Epidermal melanocyte (primary cell): ENCODE measurements around the gene TVP23A.
"Not testable (repeated sequence)": the region's sequence is repeated elsewhere in the genome, so short reads cannot be mapped to it uniquely, and the experiment has no call there.

Experiments
- DNase-seq: peaks from one replicate; pipeline ENCODE4 v3.0.0; 2011; ENCODE audit warnings: low spot score; ENCODE audit not compliant: insufficient read length

The TVP23A gene

GRCh38 chr16:10752843-10753523 is 65.6 kb downstream of the TVP23A start:
- no peak for DNase-seq

- DNase-seq = no peak
Measured at GRCh38 chr16:10751291-10751697, 67.3 kb downstream of the TVP23A start.

GRCh38 chr16:10750793-10751192 is 67.8 kb downstream of the TVP23A start:
- no peak for DNase-seq

GRCh38 chr16:10745841-10746240 is 72.8 kb downstream of the TVP23A start:
- DNase-seq = no peak

- peak; percentile 24 for DNase-seq
Measured at GRCh38 chr16:10744370-10745030, 74.1 kb downstream of the TVP23A start.

GRCh38 chr16:10743610-10744369 is 74.8 kb downstream of the TVP23A start, which contains the start of gene NUBP1:
NUBP1 (plus strand) TSS chr16:10743842; CDS start chr16:10743864, 22 bp downstream.
- peak; percentile 91 for DNase-seq

- DNase-seq = no peak
Measured at GRCh38 chr16:10743227-10743609, 75.4 kb downstream of the TVP23A start.

GRCh38 chr16:10741844-10742243 is 76.8 kb downstream of the TVP23A start:
- no peak for DNase-seq

GRCh38 chr16:10741249-10741648 is 77.3 kb downstream of the TVP23A start:
- not testable (repeated sequence) for DNase-seq

- no peak for DNase-seq
Measured at GRCh38 chr16:10740845-10741208, 77.8 kb downstream of the TVP23A start.

- DNase-seq = no peak
Measured at GRCh38 chr16:10740000-10740844, 78.4 kb downstream of the TVP23A start.

- DNase-seq = no peak
Measured at GRCh38 chr16:10738231-10739077, 80.1 kb downstream of the TVP23A start.

- DNase-seq = peak; percentile 39
Measured at GRCh38 chr16:10737068-10737625, 81.4 kb downstream of the TVP23A start.

- DNase-seq = no peak
Measured at GRCh38 chr16:10731790-10732189, 86.8 kb downstream of the TVP23A start.

- DNase-seq = no peak
Measured at GRCh38 chr16:10729104-10730048, 89.2 kb downstream of the TVP23A start.

- DNase-seq = no peak
Measured at GRCh38 chr16:10728003-10728887, 90.3 kb downstream of the TVP23A start.
